CD4-positive, alpha-beta T cell treated with Interleukin-15 for 1 hour (primary cell): ENCODE data around the gene NTRK3.

Experiments used
- DNase-seq: peaks from one replicate; pipeline ENCODE4 v3.0.0-alpha.2; 2020

The NTRK3 gene

GRCh38 chr15:88178631-88179030, 77.9 kb downstream of the NTRK3 start:
- DNase-seq: no peak

DNA sequence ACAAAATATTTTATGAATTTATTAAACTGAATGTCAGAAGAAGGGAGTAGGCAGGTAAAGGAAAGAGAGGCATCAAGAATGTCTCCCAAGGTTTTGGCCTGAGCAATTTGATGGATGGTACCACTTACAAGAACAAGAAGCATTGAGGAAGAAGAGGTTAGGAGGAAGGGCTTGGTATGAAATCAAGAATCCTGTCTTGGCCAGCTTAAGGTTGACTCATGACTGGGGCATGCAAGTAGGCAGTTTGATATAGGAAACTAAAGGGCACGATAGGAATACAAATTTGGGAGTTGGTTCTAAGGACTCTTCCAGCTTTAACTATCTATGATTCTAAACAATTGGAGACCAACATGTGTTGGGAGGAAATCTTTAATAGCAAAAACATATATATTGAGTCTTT, 79.1 kb downstream of the NTRK3 start:
- DNase-seq: no peak

GRCh38 chr15:88174571-88174970, 82.0 kb downstream of the NTRK3 start:
- DNase-seq: no peak

DNA sequence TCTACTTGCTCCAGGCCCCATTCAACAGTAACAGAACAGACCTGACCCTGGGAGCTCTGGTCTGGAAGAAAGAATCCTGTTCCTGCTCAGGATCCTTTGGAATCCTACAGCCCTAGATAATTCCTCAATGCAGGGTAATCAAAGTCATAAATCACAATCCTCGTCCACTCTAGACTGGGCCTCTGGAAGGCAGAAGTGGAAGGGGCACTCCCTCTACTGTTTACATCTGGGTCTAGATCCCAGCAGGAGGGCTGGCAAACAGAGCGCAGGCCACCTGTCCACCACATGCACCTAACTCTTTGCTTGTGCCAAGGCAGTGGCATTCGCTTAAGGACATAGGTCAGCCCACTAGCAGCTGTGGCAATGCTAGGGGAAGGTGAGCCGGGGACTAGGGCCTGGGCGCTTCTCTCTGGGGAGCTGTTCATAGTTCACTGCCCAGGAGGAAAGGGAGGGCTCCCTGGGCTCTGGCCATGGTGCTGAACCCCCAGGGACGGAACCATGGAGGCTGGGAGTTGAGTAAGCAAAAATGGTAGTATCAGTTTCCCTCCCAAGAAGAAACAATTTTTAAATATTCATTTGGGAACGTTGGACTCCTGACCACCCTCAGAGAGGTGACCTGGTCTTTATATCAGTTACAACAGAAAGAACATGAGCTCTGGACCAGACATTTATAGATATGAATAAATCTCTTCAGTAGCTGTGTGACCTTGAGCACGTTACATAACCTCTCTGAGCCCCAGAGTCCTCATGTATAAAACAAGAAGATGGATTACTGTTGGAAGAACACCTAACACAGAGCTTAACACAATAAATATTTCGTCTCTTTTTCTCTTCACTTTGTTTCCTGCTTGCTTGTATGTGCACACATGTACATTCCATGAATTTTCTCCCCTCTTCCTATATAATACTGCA, 90.2 kb downstream of the NTRK3 start:
- no peak for DNase-seq

- DNase-seq: no peak
These were observed 94.9 kb downstream of the NTRK3 start for GRCh38 chr15:88161636-88162035.

GRCh38 chr15:88155310-88155709, 101.2 kb downstream of the NTRK3 start:
- no peak for DNase-seq

DNA sequence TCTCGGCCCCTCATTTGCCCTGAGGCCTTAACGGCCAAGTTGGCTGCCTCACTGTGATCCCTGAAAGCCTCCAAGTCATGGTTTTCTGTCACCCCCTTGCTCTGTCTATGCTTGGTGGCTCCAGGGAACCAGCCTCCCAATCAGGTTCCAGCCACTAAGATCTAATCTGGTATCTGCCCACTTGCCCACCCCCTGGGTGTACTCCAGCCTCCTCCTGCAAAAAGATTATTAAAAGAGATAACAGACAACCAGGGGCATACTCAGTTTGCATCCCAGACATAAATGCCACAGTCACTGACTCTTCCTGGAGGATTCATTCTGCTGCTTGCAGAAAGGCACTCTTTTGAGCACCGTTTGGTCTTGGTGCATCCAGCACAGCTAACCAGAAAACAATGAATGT, 103.9 kb downstream of the NTRK3 start:
- DNase-seq: no peak

DNA sequence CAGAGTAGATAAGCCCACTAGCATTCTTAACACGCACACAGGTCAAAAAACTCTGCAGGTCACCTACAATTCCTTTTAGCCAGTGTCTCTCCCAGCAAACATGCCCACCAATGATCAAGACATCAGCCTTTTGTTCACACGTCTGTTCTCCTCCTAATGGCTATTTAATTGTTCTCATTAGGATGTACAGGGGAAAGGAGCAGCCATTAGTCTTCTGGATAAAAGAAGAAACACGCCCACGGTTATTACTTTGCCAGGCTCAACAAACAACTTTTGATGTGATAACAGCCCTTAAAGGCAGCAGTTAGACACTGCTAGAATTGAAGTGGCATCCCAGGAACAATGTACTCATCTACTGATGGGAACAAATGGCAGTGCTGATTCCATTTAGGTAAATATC, 108.8 kb downstream of the NTRK3 start:
- DNase-seq: no peak

DNA sequence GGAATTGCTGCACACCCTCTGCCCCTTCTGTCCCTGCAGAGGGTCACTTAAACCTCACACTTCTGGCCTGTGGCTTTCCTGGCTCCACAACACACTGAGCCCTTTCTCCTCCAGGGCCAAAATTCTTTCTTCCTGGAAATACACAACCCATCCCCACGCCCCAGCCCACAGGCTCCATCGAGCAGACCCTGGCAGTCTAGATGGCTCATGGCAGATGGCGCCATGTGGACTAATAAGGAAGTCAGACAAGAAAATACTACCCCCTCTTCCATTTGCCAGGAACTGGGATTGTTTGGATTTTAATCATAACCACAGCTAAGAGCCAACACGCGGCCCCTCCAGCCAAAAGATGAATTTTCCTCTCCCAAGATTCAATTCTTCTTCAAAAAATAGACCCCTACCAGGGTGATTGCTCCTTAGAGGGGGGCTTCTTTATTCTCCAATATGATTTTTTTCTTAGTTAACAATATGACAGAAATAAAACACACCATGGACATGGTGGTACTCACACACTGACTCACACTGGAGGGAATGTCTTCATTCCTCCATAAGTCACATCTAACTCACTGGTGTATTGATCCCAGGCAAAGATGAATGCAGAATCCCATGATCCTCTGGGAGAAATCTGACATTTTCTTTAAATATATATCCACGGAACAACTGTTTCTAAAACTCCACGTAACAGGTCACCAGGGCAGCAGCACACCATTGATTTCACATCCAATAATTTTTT, 111.5 kb downstream of the NTRK3 start:
- DNase-seq: no peak

DNA sequence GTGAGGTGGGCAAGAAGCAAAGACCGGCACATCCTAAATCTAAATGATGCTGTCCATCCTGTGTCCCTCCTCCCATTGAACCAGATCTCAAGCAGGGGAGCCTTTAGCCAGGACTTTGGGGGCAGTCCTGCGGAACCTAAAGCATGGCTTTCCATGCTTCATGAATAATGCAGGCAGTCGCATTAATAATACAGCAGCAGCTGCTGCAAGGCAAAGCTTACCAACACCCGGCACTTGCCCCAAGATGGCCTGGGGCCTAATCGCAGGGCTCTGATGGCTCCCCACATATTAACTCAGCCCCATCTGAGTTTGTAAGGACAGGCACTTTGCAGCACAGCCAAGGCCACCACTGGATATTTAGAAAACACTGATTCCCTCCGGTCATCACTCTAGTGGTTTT, 114.4 kb downstream of the NTRK3 start:
- DNase-seq: no peak

GRCh38 chr15:88141269-88141889, 115.2 kb downstream of the NTRK3 start:
- DNase-seq: no peak

DNA sequence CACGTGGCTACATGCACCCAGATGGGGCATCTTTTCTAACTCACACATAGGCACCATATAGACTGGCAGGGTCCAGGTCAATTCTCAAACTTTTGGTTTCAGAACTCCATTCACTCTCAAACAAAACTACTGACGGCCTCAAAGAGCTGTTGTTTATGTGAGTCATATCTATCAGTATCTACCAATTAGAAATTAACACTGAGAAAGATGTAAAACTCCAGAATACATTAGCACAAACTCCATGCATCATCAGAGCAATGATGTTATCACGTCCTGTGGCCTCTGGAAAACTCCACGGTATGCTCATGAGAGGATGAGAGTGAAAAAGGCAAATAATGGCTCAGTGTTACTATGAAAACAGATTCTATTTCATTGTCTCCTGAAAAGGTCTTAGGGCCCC, 116.1 kb downstream of the NTRK3 start:
- DNase-seq: no peak

DNA sequence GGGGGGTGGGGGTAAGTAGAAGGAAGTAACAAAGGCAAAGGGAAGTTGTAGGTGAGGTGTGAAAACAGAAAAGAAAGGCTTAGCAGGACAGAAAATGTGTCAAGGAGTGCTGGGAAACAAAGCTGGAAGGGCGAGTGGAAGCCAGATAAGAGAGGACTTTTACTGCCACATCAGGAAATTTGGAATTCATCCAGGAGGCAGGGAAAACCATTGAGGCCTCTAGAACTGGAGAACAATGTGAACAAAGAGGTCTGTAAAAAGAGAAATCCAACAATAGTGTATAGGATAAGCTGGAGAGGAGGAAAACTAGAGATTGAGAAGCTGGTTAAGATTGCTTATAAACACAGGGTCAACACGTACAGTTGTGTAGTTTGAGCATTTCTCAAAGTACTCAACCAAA, 116.6 kb downstream of the NTRK3 start:
- DNase-seq: no peak

- DNase-seq: no peak
These were observed 122.7 kb downstream of the NTRK3 start for GRCh38 chr15:88133795-88134194.

GRCh38 chr15:88132499-88132898, 124.0 kb downstream of the NTRK3 start:
- DNase-seq: no peak

GRCh38 chr15:88131937-88132336, 124.6 kb downstream of the NTRK3 start:
- no peak for DNase-seq

- DNase-seq: no peak
These were observed 129.1 kb downstream of the NTRK3 start for GRCh38 chr15:88127432-88127790.

DNA sequence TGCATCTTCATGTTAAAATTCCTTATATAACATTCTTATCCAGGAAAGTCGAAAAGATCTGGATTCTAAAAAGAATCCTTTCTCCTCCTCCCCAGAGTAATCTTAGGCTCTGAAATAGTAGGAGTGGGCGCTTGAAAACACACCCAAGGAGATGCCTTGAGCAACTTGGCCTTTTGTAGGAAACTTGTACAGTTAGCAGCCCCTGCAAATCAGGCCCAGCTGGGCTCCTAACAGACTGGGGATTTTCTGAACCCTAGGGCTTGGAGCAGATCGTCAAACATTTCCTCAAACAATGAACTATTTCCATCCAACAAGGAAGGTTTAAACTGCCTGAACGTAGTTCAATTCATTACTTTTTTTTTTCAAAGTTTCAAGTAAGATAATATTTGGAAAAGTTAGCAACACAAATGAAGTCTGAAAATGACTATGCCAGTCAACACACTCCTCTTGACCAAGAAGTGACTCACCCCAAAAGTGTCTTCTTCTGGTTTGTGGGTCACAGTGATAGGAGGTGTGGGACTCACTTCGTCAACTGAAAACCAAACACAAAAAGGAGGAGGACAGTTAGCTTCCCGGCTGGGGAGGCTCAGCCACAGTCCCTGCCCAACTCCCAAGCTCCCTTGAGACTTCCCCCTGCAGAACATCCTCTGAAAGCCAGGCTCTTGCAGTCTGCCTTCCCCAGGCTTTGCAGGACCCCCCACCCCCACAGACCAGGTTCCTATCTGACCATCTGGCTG, 129.7 kb downstream of the NTRK3 start:
- DNase-seq: no peak

GRCh38 chr15:88125576-88125975, 131.0 kb downstream of the NTRK3 start:
- DNase-seq: no peak

GRCh38 chr15:88124199-88124598, 132.3 kb downstream of the NTRK3 start:
- DNase-seq: no peak

- DNase-seq: no peak
These were observed 134.5 kb downstream of the NTRK3 start for GRCh38 chr15:88121968-88122530.

- no peak for DNase-seq
These were observed 136.5 kb downstream of the NTRK3 start for GRCh38 chr15:88120026-88120425.

- no peak for DNase-seq
These were observed 137.8 kb downstream of the NTRK3 start for GRCh38 chr15:88118741-88119140.
